H1 (cell line): ENCODE measurements around the gene STXBP6. TPM values are rescaled to one million over a fixed set of nuclear protein-coding genes. Genes with fewer than 3 reads are reported as not detected.

Experiments
- ASH2L ChIP-seq: fragments of 200-600, 300-600 bp; sonication (generic); IDR thresholded peaks from one replicate; pipeline ENCODE4 v1.7.1; 2017; ENCODE audit warnings: low read length
- ATF3 ChIP-seq: IDR thresholded peaks from 2 replicates; pipeline ENCODE4 v1.6.1; 2011; ENCODE audit warnings: low read depth, mild to moderate bottlenecking, low read length; ENCODE audit not compliant: insufficient read depth
- CHD7 ChIP-seq: fragments of 300-600 bp; sonication (generic); IDR thresholded peaks from 2 replicates; pipeline ENCODE4 v1.7.1; 2012; ENCODE audit warnings: low read length, moderate library complexity, mild to moderate bottlenecking, inconsistent platforms; ENCODE audit not compliant: insufficient replicate concordance
- GABPA ChIP-seq: IDR thresholded peaks from 2 replicates; pipeline ENCODE4 v1.6.1; 2011; ENCODE audit warnings: mild to moderate bottlenecking, low read length, moderate library complexity, borderline replicate concordance; ENCODE audit not compliant: insufficient read depth
- KDM1A ChIP-seq: fragments of 200-600, 300-600 bp; sonication (generic); IDR thresholded peaks from 2 replicates; pipeline ENCODE4 v1.7.1; 2016; ENCODE audit warnings: mild to moderate bottlenecking, low read length, borderline replicate concordance
- KDM5A ChIP-seq: fragments of 200-600 bp; IDR thresholded peaks from 2 replicates; pipeline ENCODE4 v1.7.1; 2012; ENCODE audit warnings: mild to moderate bottlenecking, low read length, inconsistent platforms, mixed read lengths
- MAX ChIP-seq: IDR thresholded peaks from 2 replicates; pipeline ENCODE4 v1.6.1; 2012; ENCODE audit warnings: inconsistent platforms
- POLR2AphosphoS5 ChIP-seq: IDR thresholded peaks from 2 replicates; pipeline ENCODE4 v1.6.1; 2011; ENCODE audit warnings: low read depth, low read length
- TEAD4 ChIP-seq: IDR thresholded peaks from 2 replicates; pipeline ENCODE4 v1.6.1; 2012; ENCODE audit warnings: low read depth, low read length, inconsistent platforms, mixed read lengths
- polyA plus RNA-seq, 7 experiments: library from polyadenylated mRNA; depleted of rRNA in 3 of 7; stranded (reverse) in 5 of 7; unstranded in 2 of 7; fragments of >200 nt in 5 of 7; fragments of 200-250 nt in 2 of 7; gene quantifications; 1 replicate in 5 of 7; 2 replicates in 1 of 7; 4 replicates in 1 of 7; pipeline versions ENCODE4 v1.2.1 to v1.2.3, GENCODE V29; 2011 to 2013; ENCODE audit warnings: missing spikeins in 2 of 7, mixed read lengths in 2 of 7
- total RNA-seq: library from RNA; stranded (reverse); fragmentation: NEBNext Ultra II Directional; extraction: Animal tissue kit (Norgen Biotek cat#: 25700); gene quantifications from 2 replicates; pipeline ENCODE4 v1.2.1, GENCODE V29; 2021

Gene STXBP6
- total and polyA plus RNA-seq, 2 of the 8 experiments (the other 6 are each of a cell fraction or from before 2014, with no cell fraction given), result 9.4 to 18.1 TPM

DNA sequence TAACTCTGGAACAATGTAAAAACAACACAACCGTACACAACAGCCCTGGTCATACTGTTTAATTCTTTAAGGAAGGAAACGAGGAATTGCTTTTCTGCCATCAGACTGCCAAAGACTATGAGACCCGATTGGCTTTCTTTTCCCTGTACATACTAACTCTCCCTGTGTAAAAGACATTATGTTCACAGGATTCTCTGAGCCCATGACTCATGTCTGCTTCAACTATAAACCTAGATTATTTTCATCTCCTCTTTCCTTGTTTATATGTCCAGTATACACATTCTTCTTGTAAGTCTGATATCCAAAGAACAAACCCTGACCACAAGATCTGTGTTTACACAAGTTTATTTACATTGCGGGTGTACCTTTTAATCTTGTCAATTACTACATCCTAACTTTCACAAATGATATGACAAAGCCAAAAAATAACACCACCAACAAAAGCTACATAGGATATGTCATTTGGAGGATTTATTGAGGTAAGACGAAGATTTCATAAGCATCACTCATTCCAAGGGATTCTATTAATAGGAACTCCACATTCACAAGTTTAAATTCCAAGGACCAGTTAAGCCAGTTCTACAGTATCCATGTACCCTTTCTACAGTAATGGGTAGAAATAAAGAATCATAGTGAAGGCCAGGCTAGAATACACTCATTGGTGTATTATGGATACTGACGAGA, 67.3 kb downstream of the STXBP6 start (continued):
- TF ChIP-seq CHD7, result no peak
- no peak for TF ChIP-seq MAX
- TF ChIP-seq TEAD4, result no peak
- no peak for TF ChIP-seq GABPA
- no peak for TF ChIP-seq POLR2AphosphoS5
- TF ChIP-seq KDM1A, result no peak
- TF ChIP-seq KDM5A, result no peak
- TF ChIP-seq ATF3, result no peak
- no peak for TF ChIP-seq ASH2L
- TF ChIP-seq, all 59 proteins: peak for 0
